ENCODE results near the gene KBTBD2. TPM values are rescaled to one million over a fixed set of nuclear protein-coding genes. Genes with fewer than 3 reads are reported as not detected.
"Not testable (repeated sequence)": the region's sequence is repeated elsewhere in the genome, so short reads cannot be mapped to it uniquely, and the experiment has no call there.

The KBTBD2 gene
- total and polyA plus RNA-seq, 2 donors (not counting 1 experiment from before 2014, with no cell fraction given): 38.9 to 62.1 TPM

DNA sequence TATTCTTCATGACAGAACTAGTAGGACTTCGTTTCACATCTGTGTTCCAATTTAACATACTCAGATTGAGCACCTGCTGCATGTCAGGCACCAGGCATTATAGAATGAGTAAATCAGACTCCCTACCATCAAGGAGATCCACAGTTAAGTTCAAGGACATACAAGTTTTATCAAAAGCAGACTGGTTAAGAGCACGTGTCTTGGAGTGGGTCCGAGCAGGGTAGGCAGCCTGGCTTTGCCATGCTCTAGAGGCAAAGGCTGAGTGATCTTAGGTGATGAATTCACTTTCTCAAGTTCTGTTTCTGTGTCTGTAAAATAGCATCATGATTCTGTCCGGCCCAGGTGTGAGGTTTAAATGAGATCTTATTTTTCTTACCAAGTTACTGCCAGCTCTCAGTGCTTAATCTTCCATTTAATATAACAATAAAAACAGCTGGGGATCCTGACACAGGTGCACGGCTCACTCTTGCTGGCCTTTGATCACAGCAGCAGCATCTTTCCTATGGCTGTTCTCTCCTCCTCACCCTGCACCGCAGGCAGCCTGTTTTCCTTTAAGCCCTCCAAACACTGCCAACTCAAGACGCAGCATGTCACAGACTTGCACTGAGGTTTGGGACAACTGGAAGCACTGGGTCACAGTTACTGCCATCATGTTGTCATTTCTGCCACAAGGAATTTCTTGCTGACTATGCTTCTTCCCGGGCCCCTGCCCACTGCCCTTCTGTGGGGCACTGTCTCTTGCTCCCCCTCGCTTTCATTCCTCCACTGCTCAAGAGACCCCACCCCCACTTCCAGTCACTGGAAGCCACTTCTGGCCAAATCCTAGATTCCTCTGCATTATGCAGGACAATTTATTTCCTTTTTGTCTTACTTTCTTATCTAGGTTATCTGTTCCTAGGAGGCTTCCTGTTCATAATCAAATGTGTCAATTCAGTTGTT, 35.5 kb downstream of the KBTBD2 start:
- H3K4me3 Mint-ChIP-seq; H3K79me2 ChIP-seq (ENCODE audit: control insufficient read depth, insufficient read depth, low read length); CTCF ChIA-PET; H3K9me3 ChIP-seq (ENCODE audit: control extremely low read depth in 1 of 3, control insufficient read depth in 2 of 3, insufficient read depth in 1 of 3, low read length in 2 of 3); H3K27ac ChIP-seq (ENCODE audit: low read length in 2 of 2); DNase-seq; H2AFZ ChIP-seq (ENCODE audit: insufficient read depth, low read depth, low read length, poor library complexity, severe bottlenecking); H3K4me3 ChIP-seq (ENCODE audit: control extremely low read depth in 1 of 5, extremely low read depth in 1 of 5, insufficient read depth in 1 of 5, low read depth in 2 of 5, low read length in 4 of 5); H3K27ac Mint-ChIP-seq; ATAC-seq (ENCODE audit: low read depth); POLR2A ChIA-PET; H3K9ac ChIP-seq (ENCODE audit: low read length); H4K20me1 ChIP-seq (ENCODE audit: control insufficient read depth, insufficient read depth, low read length, poor library complexity, severe bottlenecking); H3K4me2 ChIP-seq (replicated peaks; ENCODE audit: low read depth, low read length, poor library complexity, severe bottlenecking); H3K27me3 ChIP-seq (replicated peaks in 1 of 4; ENCODE audit: control extremely low read depth in 1 of 4, control insufficient read depth in 3 of 4, insufficient read depth in 4 of 4, low read length in 3 of 4); H3K9me3 Mint-ChIP-seq (ENCODE audit: insufficient read depth); H3K4me1 ChIP-seq (ENCODE audit: control insufficient read depth in 2 of 2, insufficient read depth in 2 of 2, low read length in 2 of 2); H3K36me3 ChIP-seq (replicated peaks in 1 of 2; ENCODE audit: control extremely low read depth in 1 of 2, control insufficient read depth in 1 of 2, extremely low read depth in 1 of 2, insufficient read depth in 2 of 2, low read length in 1 of 2); intact Hi-C loops (cut with micrococcal nuclease); H3K4me1 Mint-ChIP-seq: not testable (repeated sequence)
- no CpG with 5 or more reads among the region's 9 CpGs for WGBS (ENCODE audit: insufficient coverage)
- peaks cover 24% of the 10 kb centered on the region for H3K27me3 Mint-ChIP-seq

DNA sequence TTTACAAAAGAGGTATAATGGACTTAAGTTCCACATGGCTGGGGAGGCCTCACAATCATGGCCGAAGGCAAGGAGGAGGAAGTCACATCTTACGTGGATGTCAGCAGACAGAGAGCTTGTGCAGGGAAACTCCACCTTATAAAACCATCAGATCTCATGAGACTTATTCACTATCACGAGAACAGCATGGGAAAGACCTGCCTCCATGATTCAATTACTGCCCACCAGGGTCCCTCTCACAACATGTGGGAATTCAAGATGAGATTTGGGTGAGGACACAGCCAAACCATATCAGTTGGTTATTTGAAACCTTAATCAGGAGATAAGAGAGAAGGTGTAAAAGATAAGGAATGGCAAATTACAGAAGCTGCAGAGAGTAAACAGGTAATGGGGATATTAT, 40.9 kb downstream of the KBTBD2 start:
- H3K4me1 ChIP-seq (ENCODE audit: control insufficient read depth in 2 of 2, insufficient read depth in 2 of 2, low read length in 2 of 2); intact Hi-C loops (cut with micrococcal nuclease); CTCF ChIA-PET; H3K4me3 ChIP-seq (ENCODE audit: control extremely low read depth in 1 of 5, extremely low read depth in 1 of 5, insufficient read depth in 1 of 5, low read depth in 2 of 5, low read length in 4 of 5); H3K9me3 ChIP-seq (ENCODE audit: control extremely low read depth in 1 of 3, control insufficient read depth in 2 of 3, insufficient read depth in 1 of 3, low read length in 2 of 3); H3K4me2 ChIP-seq (replicated peaks; ENCODE audit: low read depth, low read length, poor library complexity, severe bottlenecking); H3K27ac Mint-ChIP-seq; H3K36me3 ChIP-seq (replicated peaks in 1 of 2; ENCODE audit: control extremely low read depth in 1 of 2, control insufficient read depth in 1 of 2, extremely low read depth in 1 of 2, insufficient read depth in 2 of 2, low read length in 1 of 2); H3K4me3 Mint-ChIP-seq; H3K79me2 ChIP-seq (ENCODE audit: control insufficient read depth, insufficient read depth, low read length); H4K20me1 ChIP-seq (ENCODE audit: control insufficient read depth, insufficient read depth, low read length, poor library complexity, severe bottlenecking); H3K27me3 ChIP-seq (replicated peaks in 1 of 4; ENCODE audit: control extremely low read depth in 1 of 4, control insufficient read depth in 3 of 4, insufficient read depth in 4 of 4, low read length in 3 of 4); H3K9ac ChIP-seq (ENCODE audit: low read length); H3K27ac ChIP-seq (ENCODE audit: low read length in 2 of 2); H3K9me3 Mint-ChIP-seq (ENCODE audit: insufficient read depth); POLR2A ChIA-PET; H3K4me1 Mint-ChIP-seq; DNase-seq; ATAC-seq (ENCODE audit: low read depth); H2AFZ ChIP-seq (ENCODE audit: insufficient read depth, low read depth, low read length, poor library complexity, severe bottlenecking): not testable (repeated sequence)
- WGBS (ENCODE audit: insufficient coverage): no CpG with 5 or more reads among the region's 3 CpGs
- H3K27me3 Mint-ChIP-seq: peaks cover 38% of the 10 kb centered on the region

- intact Hi-C loops (cut with micrococcal nuclease): loop anchor here (5.0 kb wide), 1 partner anchor 351 kb away; the partner anchor contains the start of gene AVL9
- ATAC-seq (ENCODE audit: low read depth); H3K4me2 ChIP-seq (replicated peaks; ENCODE audit: low read depth, low read length, poor library complexity, severe bottlenecking); H3K4me3 Mint-ChIP-seq; H3K4me1 ChIP-seq (ENCODE audit: control insufficient read depth in 2 of 2, insufficient read depth in 2 of 2, low read length in 2 of 2); H3K27me3 ChIP-seq (replicated peaks in 1 of 4; ENCODE audit: control extremely low read depth in 1 of 4, control insufficient read depth in 3 of 4, insufficient read depth in 4 of 4, low read length in 3 of 4); POLR2A ChIA-PET; H3K9me3 Mint-ChIP-seq (ENCODE audit: insufficient read depth); H3K4me1 Mint-ChIP-seq; H4K20me1 ChIP-seq (ENCODE audit: control insufficient read depth, insufficient read depth, low read length, poor library complexity, severe bottlenecking); H3K9me3 ChIP-seq (ENCODE audit: control extremely low read depth in 1 of 3, control insufficient read depth in 2 of 3, insufficient read depth in 1 of 3, low read length in 2 of 3); H3K79me2 ChIP-seq (ENCODE audit: control insufficient read depth, insufficient read depth, low read length); H3K27ac Mint-ChIP-seq; DNase-seq; H2AFZ ChIP-seq (ENCODE audit: insufficient read depth, low read depth, low read length, poor library complexity, severe bottlenecking); H3K4me3 ChIP-seq (ENCODE audit: control extremely low read depth in 1 of 5, extremely low read depth in 1 of 5, insufficient read depth in 1 of 5, low read depth in 2 of 5, low read length in 4 of 5); H3K9ac ChIP-seq (ENCODE audit: low read length); H3K36me3 ChIP-seq (replicated peaks in 1 of 2; ENCODE audit: control extremely low read depth in 1 of 2, control insufficient read depth in 1 of 2, extremely low read depth in 1 of 2, insufficient read depth in 2 of 2, low read length in 1 of 2); H3K27ac ChIP-seq (ENCODE audit: low read length in 2 of 2): not testable (repeated sequence)
- 100% methylated on average over 1 of the region's 2 CpGs for WGBS (ENCODE audit: insufficient coverage)
- CTCF ChIA-PET: interaction anchor here (4.9 to 5.0 kb wide), 2 partner anchors 93 to 260 kb away, joined by 66 to 122 read pairs; partner anchors contain the start of gene RP9
- H3K27me3 Mint-ChIP-seq: peaks cover 26% of the 10 kb centered on the region
Measured at GRCh38 chr7:32848655-32849054, 42.9 kb downstream of the KBTBD2 start.

Data from B cell (primary cell).